B cell (primary cell): Measurements from ENCODE around the gene HAND2. TPM values are rescaled to one million over a fixed set of nuclear protein-coding genes. Genes with fewer than 3 reads are reported as not detected.

ENCODE experiments used
- ATAC-seq: fragments of 200-7000 bp; cut with Tn5 transposase; one replicate; pipeline ENCODE4 v1.10.0; 2021; ENCODE audit warnings: low read depth, mild to moderate bottlenecking, moderate number of reproducible peaks, moderate library complexity
- CTCF ChIA-PET: fragments of 350-600 bp; sonication (Branson Sonifier 250); formaldehyde crosslinking; loops from one replicate; lab custom pipeline; 2021; ENCODE audit warnings: antibody characterized with exemption, inconsistent platforms; lab: Charles Lee
- POLR2A ChIA-PET: fragments of 350-600 bp; sonication (Branson Sonifier 250); formaldehyde crosslinking; loops from one replicate; lab custom pipeline; 2021; ENCODE audit warnings: antibody characterized with exemption; lab: Charles Lee
- DNase-seq: peaks from one replicate; pipeline ENCODE4 v3.0.0; 2013
- H2AFZ ChIP-seq: 2 replicates; pipeline ENCODE4 v1.6.1; 2012; ENCODE audit warnings: mild to moderate bottlenecking, low read depth, low read length; ENCODE audit not compliant: insufficient read depth, poor library complexity, severe bottlenecking
- H3K27ac ChIP-seq, 2 donors: 1 replicate in 1 of 2; 2 replicates in 1 of 2; pipeline ENCODE4 v1.5.1; 2012 to 2013; ENCODE audit warnings: low read length in 2 of 2, mild to moderate bottlenecking in 2 of 2, moderate library complexity in 1 of 2
- H3K27me3 ChIP-seq, 4 experiments: fragments of 200-600 bp in 1 of 4; sonication (generic) in 1 of 4; replicated peaks in 1 of 4; 1 replicate in 2 of 4; 2 replicates in 2 of 4; pipeline versions ENCODE4 v1.6.1 to v1.7.0; 2013 to 2016; ENCODE audit warnings: low read length in 3 of 4, mild to moderate bottlenecking in 2 of 4, mixed read lengths in 1 of 4, moderate library complexity in 1 of 4; ENCODE audit not compliant: insufficient read depth in 4 of 4, control insufficient read depth in 3 of 4; ENCODE audit errors: control extremely low read depth in 1 of 4
- H3K36me3 ChIP-seq, 2 experiments: replicated peaks in 1 of 2; 1 replicate in 1 of 2; 2 replicates in 1 of 2; pipeline versions ENCODE4 v1.6.1 to v1.7.1; 2013; ENCODE audit warnings: low read length in 1 of 2; ENCODE audit not compliant: insufficient read depth in 2 of 2, control insufficient read depth in 1 of 2; ENCODE audit errors: control extremely low read depth in 1 of 2, extremely low read depth in 1 of 2
- H3K4me1 ChIP-seq, 2 donors: fragments of 200-600 bp in 1 of 2; sonication (generic) in 1 of 2; 1 replicate in 1 of 2; 2 replicates in 1 of 2; pipeline versions ENCODE4 v1.5.1 to v1.6.1; 2013 to 2017; ENCODE audit warnings: low read length in 2 of 2; ENCODE audit not compliant: control insufficient read depth in 2 of 2, insufficient read depth in 2 of 2
- H3K4me2 ChIP-seq: replicated peaks from 2 replicates; pipeline ENCODE3; 2012; ENCODE audit warnings: mild to moderate bottlenecking, low read depth, low read length; ENCODE audit not compliant: poor library complexity, severe bottlenecking
- H3K4me3 ChIP-seq, 5 experiments: fragments of 200-600 bp in 1 of 5; sonication (generic) in 1 of 5; 1 replicate in 3 of 5; 2 replicates in 2 of 5; pipeline versions ENCODE4 v1.5.1 to v1.7.0; 2011 to 2016; ENCODE audit warnings: low read length in 4 of 5, mild to moderate bottlenecking in 4 of 5, low read depth in 2 of 5, control low read depth in 1 of 5, moderate library complexity in 1 of 5; ENCODE audit not compliant: insufficient read depth in 1 of 5; ENCODE audit errors: control extremely low read depth in 1 of 5, extremely low read depth in 1 of 5
- H3K79me2 ChIP-seq: fragments of 200-600 bp; sonication (generic); one replicate; pipeline ENCODE4 v1.6.0; 2016; ENCODE audit warnings: low read length; ENCODE audit not compliant: control insufficient read depth, insufficient read depth
- H3K9ac ChIP-seq: fragments of 200-600 bp; sonication (generic); 2 replicates; pipeline ENCODE4 v1.6.1; 2017; ENCODE audit warnings: mild to moderate bottlenecking, low read length, moderate library complexity
- H3K9me3 ChIP-seq, 3 donors: one replicate each; pipeline versions ENCODE4 v1.6.1 to v1.7.1; 2013; ENCODE audit warnings: low read length in 2 of 3; ENCODE audit not compliant: control insufficient read depth in 2 of 3, insufficient read depth in 1 of 3; ENCODE audit errors: control extremely low read depth in 1 of 3
- H4K20me1 ChIP-seq: 2 replicates; pipeline ENCODE4 v1.6.0; 2012; ENCODE audit warnings: mild to moderate bottlenecking, low read length; ENCODE audit not compliant: insufficient read depth, control insufficient read depth, poor library complexity, severe bottlenecking
- H3K27ac Mint-ChIP-seq: one replicate; pipeline ENCODE4 v1.8.0; 2021; ENCODE audit warnings: mixed read lengths
- H3K27me3 Mint-ChIP-seq: one replicate; pipeline ENCODE4 v1.8.0; 2021; ENCODE audit warnings: mixed read lengths
- H3K4me1 Mint-ChIP-seq: one replicate; pipeline ENCODE4 v1.8.0; 2021; ENCODE audit warnings: mixed read lengths
- H3K4me3 Mint-ChIP-seq: one replicate; pipeline ENCODE4 v1.8.0; 2021; ENCODE audit warnings: mixed read lengths
- H3K9me3 Mint-ChIP-seq: one replicate; pipeline ENCODE4 v1.8.0; 2022; ENCODE audit warnings: mixed read lengths; ENCODE audit not compliant: insufficient read depth
- CTCF ChIP-seq: fragments of 200-600 bp; IDR thresholded peaks from one replicate; pipeline ENCODE4 v1.8.0; 2022; ENCODE audit warnings: antibody characterized with exemption, mild to moderate bottlenecking
- EZH2 ChIP-seq: IDR thresholded peaks from 2 replicates; pipeline ENCODE4 v1.6.1; 2012; ENCODE audit warnings: borderline replicate concordance, low read depth, mild to moderate bottlenecking, moderate library complexity, low read length; ENCODE audit not compliant: insufficient read depth, poor library complexity, severe bottlenecking
- WGBS: methylation state at CpG from one replicate; pipeline ENCODE4 v1.1.5; 2013; ENCODE audit warnings: missing lambda C conversion rate; ENCODE audit not compliant: insufficient coverage; 5-methylcytosine and 5-hydroxymethylcytosine counted together
- intact Hi-C: fragments of 100-400 bp; cut with micrococcal nuclease; formaldehyde crosslinking; loops from one replicate; pipeline ENCODE4 v1.10.0; 2022
- polyA plus RNA-seq: library from polyadenylated mRNA; depleted of rRNA; stranded (reverse); fragments of >200 nt; gene quantifications from 2 replicates; pipeline ENCODE4 v1.2.3, GENCODE V29; 2012
- total RNA-seq, 2 donors: library from RNA; stranded (reverse); fragments of 120-200 nt in 1 of 2; gene quantifications; 1 replicate in 1 of 2; 2 replicates in 1 of 2; pipeline versions ENCODE4 v1.2.3 to v1.2.4, GENCODE V29; 2013 to 2022

The HAND2 gene
- total and polyA plus RNA-seq, 2 donors (not counting 1 experiment from before 2014, with no cell fraction given) = not detected

- ATAC-seq = no peak
- Histone ChIP-seq H3K27ac (no peak overlapping the region), H4K20me1 (no peaks in the 10 kb centered on the region), H3K4me2 (no peak overlapping the region), H3K9ac (no peak overlapping the region), H3K27me3 (peaks cover 0 to 63% (median 47%) of the 10 kb centered on the region in 4 experiments), H3K9me3 (peaks cover 0 to 39% (median 13%) of the 10 kb centered on the region in 3 donors), H3K79me2 (no peaks in the 10 kb centered on the region), H2AFZ (peak overlapping the region; percentile 8), H3K4me3 (no peak overlapping the region), H3K4me1 (peaks cover 23 to 41% of the 10 kb centered on the region in 2 donors), H3K36me3 (no peaks in the 10 kb centered on the region)
- ChIA-PET CTCF (no interaction called here), POLR2A (no interaction called here)
- peak overlapping the region; percentile 12 for H3K27ac Mint-ChIP-seq
- peaks cover 40% of the 10 kb centered on the region for H3K4me1 Mint-ChIP-seq
- H3K4me3 Mint-ChIP-seq = peak overlapping the region; percentile 66
- peaks cover 49% of the 10 kb centered on the region for H3K27me3 Mint-ChIP-seq
- no peaks in the 10 kb centered on the region for H3K9me3 Mint-ChIP-seq
- TF ChIP-seq CTCF (no peak), EZH2 (no peak)
- intact Hi-C loops = no loop called here
- no peak for DNase-seq
- WGBS = 40% methylated on average over 34 of the region's 38 CpGs
These were observed 30.1 kb downstream of the HAND2 start for GRCh38 chr4:173499658-173500535.

- Histone ChIP-seq H3K36me3 (no peaks in the 10 kb centered on the region), H3K4me1 (peaks cover 26 to 49% of the 10 kb centered on the region in 2 donors), H3K4me2 (no peak overlapping the region), H3K4me3 (no peak overlapping the region), H3K9me3 (peaks cover 0 to 39% (median 13%) of the 10 kb centered on the region in 3 donors), H3K9ac (no peak overlapping the region), H3K27ac (no peak overlapping the region), H3K27me3 (peaks cover 0 to 62% (median 38%) of the 10 kb centered on the region in 4 experiments), H3K79me2 (no peaks in the 10 kb centered on the region), H2AFZ (no peak overlapping the region), H4K20me1 (no peaks in the 10 kb centered on the region)
- Mint-ChIP-seq H3K9me3 (no peaks in the 10 kb centered on the region), H3K4me3 (peak overlapping the region; percentile 9), H3K27me3 (peaks cover 44% of the 10 kb centered on the region), H3K27ac (no peak overlapping the region), H3K4me1 (peaks cover 48% of the 10 kb centered on the region)
- CTCF ChIA-PET = interaction anchor here (3.9 kb wide), 1 partner anchor 180 kb away, joined by 13 read pairs; no protein-coding TSS in a partner anchor
- WGBS = no CpG with 5 or more reads among the region's 3 CpGs
- intact Hi-C loops = no loop called here
- DNase-seq (no peak), ATAC-seq (no peak)
- POLR2A ChIA-PET = no interaction called here
- no peak for TF ChIP-seq EZH2
- no peak for TF ChIP-seq CTCF
These were observed 31.3 kb downstream of the HAND2 start for GRCh38 chr4:173498771-173499170.
